GM13977 (cell line): ENCODE measurements around the gene CRHR2.

Experiments
- DNase-seq: peaks from one replicate; pipeline ENCODE4 v3.0.0; 2012; ENCODE audit warnings: low spot score
- in situ Hi-C: fragments of 300-500 bp; cut with MboI; formaldehyde crosslinking; loops from one replicate; pipeline ENCODE4 v1.12.0; 2022; ENCODE audit warnings: low sequenced_read_pairs, low pct_unique_long_range_greater_than_20kb, mixed read lengths, inconsistent platforms; ENCODE audit not compliant: unreplicated experiment
- TF ChIP-seq, protein P1 (sequence below): IDR thresholded peaks from 2 replicates; pipeline ENCODE4 v1.5.1; 2012; ENCODE audit warnings: mild to moderate bottlenecking, control low read depth; ENCODE audit not compliant: insufficient read depth; ENCODE audit errors: extremely low read depth, missing control alignments

The CRHR2 gene

DNA sequence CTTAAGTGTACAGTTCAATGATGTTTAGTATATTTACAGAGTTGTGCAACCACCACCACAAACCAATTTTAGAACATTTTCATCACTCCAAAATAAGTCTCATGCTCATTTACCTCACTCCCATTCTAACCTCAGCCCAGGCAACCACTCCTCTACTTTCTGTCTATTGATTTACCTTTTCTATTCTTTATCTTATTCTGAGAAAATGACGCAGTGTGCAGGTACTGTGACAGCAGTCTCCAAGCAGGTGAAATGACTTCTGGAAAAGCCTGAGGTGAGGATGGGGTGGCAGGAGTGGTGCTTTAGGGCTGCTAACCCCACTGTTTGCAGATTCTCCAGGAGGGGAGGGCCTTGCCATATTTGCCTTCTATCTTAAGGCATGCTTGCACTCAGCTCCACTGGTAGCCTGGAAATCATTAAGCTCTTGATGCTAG is 48.0 kb downstream of the CRHR2 start:
- DNase-seq: no peak
- TF ChIP-seq, protein P1, sequence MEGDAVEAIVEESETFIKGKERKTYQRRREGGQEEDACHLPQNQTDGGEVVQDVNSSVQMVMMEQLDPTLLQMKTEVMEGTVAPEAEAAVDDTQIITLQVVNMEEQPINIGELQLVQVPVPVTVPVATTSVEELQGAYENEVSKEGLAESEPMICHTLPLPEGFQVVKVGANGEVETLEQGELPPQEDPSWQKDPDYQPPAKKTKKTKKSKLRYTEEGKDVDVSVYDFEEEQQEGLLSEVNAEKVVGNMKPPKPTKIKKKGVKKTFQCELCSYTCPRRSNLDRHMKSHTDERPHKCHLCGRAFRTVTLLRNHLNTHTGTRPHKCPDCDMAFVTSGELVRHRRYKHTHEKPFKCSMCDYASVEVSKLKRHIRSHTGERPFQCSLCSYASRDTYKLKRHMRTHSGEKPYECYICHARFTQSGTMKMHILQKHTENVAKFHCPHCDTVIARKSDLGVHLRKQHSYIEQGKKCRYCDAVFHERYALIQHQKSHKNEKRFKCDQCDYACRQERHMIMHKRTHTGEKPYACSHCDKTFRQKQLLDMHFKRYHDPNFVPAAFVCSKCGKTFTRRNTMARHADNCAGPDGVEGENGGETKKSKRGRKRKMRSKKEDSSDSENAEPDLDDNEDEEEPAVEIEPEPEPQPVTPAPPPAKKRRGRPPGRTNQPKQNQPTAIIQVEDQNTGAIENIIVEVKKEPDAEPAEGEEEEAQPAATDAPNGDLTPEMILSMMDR: no peak

DNA sequence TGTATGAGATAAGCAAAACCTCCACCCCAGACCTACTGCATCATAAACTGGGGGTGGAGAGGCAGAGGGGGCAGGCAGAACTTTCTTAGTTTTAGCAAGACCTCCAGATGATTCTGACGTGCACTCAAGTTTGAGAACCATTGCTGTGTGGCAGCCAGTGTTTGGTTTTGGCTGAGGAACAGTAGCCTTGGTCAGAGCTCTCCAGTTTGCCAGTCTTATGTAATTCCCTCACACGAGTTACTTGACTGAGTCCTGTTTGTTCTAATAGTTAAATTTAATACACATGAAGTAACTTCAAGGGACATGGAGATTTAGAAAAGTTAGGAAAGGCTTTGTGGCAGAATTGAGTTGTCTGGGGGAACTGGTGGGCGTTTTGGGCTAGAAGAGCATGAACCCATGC is 49.0 kb downstream of the CRHR2 start:
- in situ Hi-C loops: no loop called here
- TF ChIP-seq, protein P1: no peak
- DNase-seq: no peak

More for the DNA sequence above, 48.0 kb downstream of the CRHR2 start:
- in situ Hi-C loops: no loop called here

DNA sequence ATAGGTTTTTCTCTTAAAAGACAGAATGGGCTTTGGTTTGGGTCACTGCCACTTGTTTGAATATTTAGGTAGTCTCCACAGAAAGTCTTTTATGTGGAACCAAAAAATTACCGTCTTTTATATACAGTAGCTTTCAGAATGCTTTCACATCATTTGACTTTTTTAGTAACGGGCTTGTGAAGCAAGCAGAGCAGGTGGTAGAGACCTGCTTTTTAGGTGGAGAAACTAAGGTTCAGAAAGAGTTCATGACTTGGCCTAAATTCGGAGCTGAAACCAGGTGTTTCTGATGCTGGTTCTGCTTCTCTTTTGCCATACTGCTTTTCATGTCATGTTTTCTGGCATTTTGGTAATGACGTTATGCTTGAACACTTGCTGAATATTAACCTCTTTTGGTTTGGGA is 51.3 kb downstream of the CRHR2 start:
- TF ChIP-seq, protein P1: no peak
- in situ Hi-C loops: no loop called here
- no peak for DNase-seq

DNA sequence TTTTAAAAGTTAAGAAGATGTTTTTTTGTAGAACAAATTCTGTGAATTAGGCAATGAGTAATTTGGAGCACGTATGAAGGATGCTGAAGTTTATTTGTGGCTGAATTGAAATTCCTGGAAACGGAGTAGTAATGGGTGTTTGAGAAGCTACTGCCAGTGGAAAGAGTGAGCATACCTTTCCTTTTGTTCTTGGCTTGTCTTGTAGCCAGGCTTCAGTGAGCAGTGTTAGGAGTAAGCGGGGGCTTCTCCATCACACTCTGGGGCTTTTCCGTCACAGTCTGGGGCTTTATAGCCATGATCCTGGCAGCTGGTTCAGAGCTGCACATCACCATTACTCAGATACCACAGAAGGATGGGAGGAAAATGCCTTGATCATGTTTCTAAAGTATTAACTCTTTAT is 55.2 kb downstream of the CRHR2 start:
- no peak for DNase-seq
- in situ Hi-C loops: no loop called here
- TF ChIP-seq, protein P1: no peak

DNA sequence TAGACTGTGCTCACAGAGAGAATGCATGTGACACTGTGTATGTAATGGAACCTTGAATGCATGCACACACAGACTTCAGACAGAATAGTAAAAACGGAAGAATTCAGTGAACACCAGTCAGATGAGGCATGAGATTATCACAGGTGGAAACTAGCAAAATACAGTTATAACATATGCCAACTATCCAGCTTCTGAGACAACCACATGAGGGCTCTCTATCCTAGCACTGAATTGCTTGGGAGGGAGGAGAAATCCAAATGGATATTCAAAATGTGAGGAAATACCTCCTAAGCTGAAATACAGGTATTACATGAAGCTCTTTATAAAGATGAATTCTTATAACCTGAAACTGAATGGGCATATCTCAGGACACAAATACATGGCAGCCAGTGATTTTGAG is 57.0 kb downstream of the CRHR2 start:
- no peak for DNase-seq
- TF ChIP-seq, protein P1: no peak
- in situ Hi-C loops: no loop called here

DNA sequence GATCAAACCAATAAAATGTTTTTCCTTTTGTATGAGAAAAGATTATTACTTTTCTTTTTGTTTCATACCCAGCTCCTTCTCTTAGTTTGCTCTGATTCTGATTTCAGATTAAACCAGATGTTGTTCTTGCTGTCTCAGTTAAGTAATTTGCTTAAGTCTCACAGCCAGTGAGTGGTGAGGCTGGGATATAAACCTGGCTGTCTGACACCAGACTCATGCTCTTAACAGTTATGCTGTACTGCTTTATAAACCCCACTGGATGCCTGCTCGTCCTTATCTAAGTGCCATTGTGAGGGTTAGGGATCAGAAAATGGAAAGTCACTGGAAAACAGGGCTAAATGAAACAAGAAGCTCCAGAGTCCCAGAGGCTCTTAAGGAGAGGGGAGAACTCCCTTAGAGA is 63.3 kb downstream of the CRHR2 start:
- in situ Hi-C loops: no loop called here
- DNase-seq: no peak
- TF ChIP-seq, protein P1: no peak
